OCI-LY7 (cell line): ENCODE results near the gene UBAP1L. TPM values are rescaled to one million over a fixed set of nuclear protein-coding genes. Genes with fewer than 3 reads are reported as not detected.

Source experiments
- BruUV-seq: library from RNA; stranded (reverse); fragments of 400-500 nt; replicated peaks from 2 replicates; lab custom pipeline; 2021; lab: Mats Ljungman, UMichigan
- CTCF ChIA-PET: fragments of 300-600 bp; sonication (Branson Sonifier 250); formaldehyde crosslinking; loops from one replicate; lab custom pipeline; 2022; ENCODE audit warnings: antibody characterized with exemption; ENCODE audit not compliant: unreplicated experiment; lab: Charles Lee
- POLR2A ChIA-PET: fragments of 300-600 bp; sonication (Branson Sonifier 250); formaldehyde crosslinking; loops from one replicate; lab custom pipeline; 2022; ENCODE audit warnings: antibody characterized with exemption; lab: Charles Lee
- DNase-seq: peaks from one replicate; pipeline ENCODE4 v3.0.0-alpha.2; 2015; ENCODE audit warnings: low spot score
- H2AFZ ChIP-seq: fragments of 200-600 bp; sonication (generic), shearing (Covaris generic); 2 replicates; pipeline ENCODE4 v1.6.1; 2014; ENCODE audit warnings: mild to moderate bottlenecking, antibody characterized with exemption, low read length, moderate library complexity
- H3K27ac ChIP-seq: fragments of 200-600 bp; sonication (generic); 2 replicates; pipeline ENCODE4 v1.5.1; 2014; ENCODE audit warnings: mixed run types, low read depth, mild to moderate bottlenecking, moderate library complexity, low read length, inconsistent platforms; ENCODE audit not compliant: poor library complexity, severe bottlenecking
- H3K36me3 ChIP-seq: fragments of 200-600 bp; sonication (generic); 2 replicates; pipeline ENCODE4 v1.6.1; 2014; ENCODE audit warnings: mild to moderate bottlenecking, antibody characterized with exemption, low read length, moderate library complexity, mixed read lengths; ENCODE audit not compliant: insufficient read depth
- H3K4me1 ChIP-seq: fragments of 200-600 bp; sonication (generic); 2 replicates; pipeline ENCODE4 v1.5.1; 2014; ENCODE audit warnings: mild to moderate bottlenecking, low read length; ENCODE audit not compliant: insufficient read depth, poor library complexity, severe bottlenecking
- H3K4me2 ChIP-seq: fragments of 200-600 bp; sonication (generic); 2 replicates; pipeline ENCODE4 v1.6.1; 2014; ENCODE audit warnings: mild to moderate bottlenecking, low read length
- H3K4me3 ChIP-seq: fragments of 200-600 bp; sonication (generic); 2 replicates; pipeline ENCODE4 v1.5.1; 2014; ENCODE audit warnings: mild to moderate bottlenecking, low read depth, low read length; ENCODE audit not compliant: poor library complexity, severe bottlenecking
- H3K79me2 ChIP-seq: fragments of 200-600 bp; sonication (generic); 2 replicates; pipeline ENCODE4 v1.6.1; 2016; ENCODE audit warnings: low read depth, mild to moderate bottlenecking, low read length, moderate library complexity, mixed read lengths; ENCODE audit not compliant: insufficient read depth
- H3K9me2 ChIP-seq: fragments of 200-600 bp; sonication (generic); 2 replicates; pipeline ENCODE4 v1.6.1; 2016; ENCODE audit warnings: mild to moderate bottlenecking, low read length, mixed read lengths; ENCODE audit not compliant: insufficient read depth
- H3K9me3 ChIP-seq: fragments of 200-600 bp; sonication (generic); 2 replicates; pipeline ENCODE4 v1.6.1; 2014; ENCODE audit warnings: mild to moderate bottlenecking, mixed run types, low read length, mixed read lengths
- H4K20me1 ChIP-seq: fragments of 200-600 bp; sonication (generic); 2 replicates; pipeline ENCODE4 v1.6.1; 2014; ENCODE audit warnings: mild to moderate bottlenecking, antibody characterized with exemption, low read length, moderate library complexity, mixed read lengths; ENCODE audit not compliant: insufficient read depth
- CTCF ChIP-seq: fragments of 200-600 bp; sonication (generic); conservative IDR thresholded peaks from 2 replicates; pipeline ENCODE4 v1.5.1; 2014; ENCODE audit warnings: mild to moderate bottlenecking, antibody characterized with exemption, low read length, moderate library complexity, mixed read lengths
- EZH2phosphoT487 ChIP-seq: fragments of 200-600 bp; sonication (generic); IDR thresholded peaks from 2 replicates; pipeline ENCODE4 v1.6.1; 2018; ENCODE audit warnings: low read depth, borderline replicate concordance, mild to moderate bottlenecking, mixed run types, antibody characterized with exemption, low read length, moderate library complexity, mixed read lengths
- intact Hi-C: fragments of 100-400 bp; cut with micrococcal nuclease; formaldehyde crosslinking; loops from one replicate; pipeline ENCODE4 v1.10.0; 2022; ENCODE audit not compliant: unreplicated experiment
- total RNA-seq, 2 experiments: library from RNA; depleted of rRNA in 1 of 2; stranded (reverse); fragments of >200 nt in 1 of 2; shearing (Covaris generic) in 1 of 2; gene quantifications; 2 replicates each; pipeline ENCODE4 v1.2.3, GENCODE V29; 2014 to 2022

Gene UBAP1L
- total RNA-seq, 2 experiments from 2014 or later = 7.4 to 8.3 TPM

GRCh38 chr15:65089206-65089824, 25.7 kb downstream of the UBAP1L start:
- intact Hi-C loops = no loop called here
- TF ChIP-seq EZH2phosphoT487 (no peak), CTCF (no peak)

GRCh38 chr15:65088643-65089021, 26.4 kb downstream of the UBAP1L start:
- BruUV-seq = no TSS peak

More at GRCh38 chr15:65089206-65089824, 25.7 kb downstream of the UBAP1L start:
- no peak for DNase-seq
- H3K79me2 ChIP-seq = no peaks in the 10 kb centered on the region
- H3K9me3 ChIP-seq = no peaks in the 10 kb centered on the region
- CTCF ChIA-PET = interaction anchor here (0.6 kb wide), 1 partner anchor 331 kb away, joined by 15 read pairs; no protein-coding TSS in a partner anchor
- BruUV-seq = no TSS peak
- H4K20me1 ChIP-seq = no peaks in the 10 kb centered on the region
- H3K4me1 ChIP-seq = no peaks in the 10 kb centered on the region
- no peaks in the 10 kb centered on the region for H3K36me3 ChIP-seq
- no peak overlapping the region for H2AFZ ChIP-seq
- no peak overlapping the region for H3K4me2 ChIP-seq
- POLR2A ChIA-PET = no interaction called here
- H3K4me3 ChIP-seq = no peak overlapping the region
- no peak overlapping the region for H3K27ac ChIP-seq
- H3K9me2 ChIP-seq = no peaks in the 10 kb centered on the region

More at GRCh38 chr15:65088643-65089021, 26.4 kb downstream of the UBAP1L start:
- no peaks in the 10 kb centered on the region for H3K9me3 ChIP-seq
- no peaks in the 10 kb centered on the region for H4K20me1 ChIP-seq
- no peaks in the 10 kb centered on the region for H3K36me3 ChIP-seq
- ChIA-PET POLR2A (no interaction called here), CTCF (no interaction called here)
- no peak for DNase-seq
- H3K4me1 ChIP-seq = no peaks in the 10 kb centered on the region
- TF ChIP-seq CTCF (no peak), EZH2phosphoT487 (no peak)
- no peaks in the 10 kb centered on the region for H3K79me2 ChIP-seq
- H3K4me3 ChIP-seq = no peak overlapping the region
- intact Hi-C loops = no loop called here
- no peak overlapping the region for H3K27ac ChIP-seq
- H3K4me2 ChIP-seq = no peak overlapping the region
- no peak overlapping the region for H2AFZ ChIP-seq
- no peaks in the 10 kb centered on the region for H3K9me2 ChIP-seq
